ENCODE measurements around the gene SDK1.

The SDK1 gene

DNA sequence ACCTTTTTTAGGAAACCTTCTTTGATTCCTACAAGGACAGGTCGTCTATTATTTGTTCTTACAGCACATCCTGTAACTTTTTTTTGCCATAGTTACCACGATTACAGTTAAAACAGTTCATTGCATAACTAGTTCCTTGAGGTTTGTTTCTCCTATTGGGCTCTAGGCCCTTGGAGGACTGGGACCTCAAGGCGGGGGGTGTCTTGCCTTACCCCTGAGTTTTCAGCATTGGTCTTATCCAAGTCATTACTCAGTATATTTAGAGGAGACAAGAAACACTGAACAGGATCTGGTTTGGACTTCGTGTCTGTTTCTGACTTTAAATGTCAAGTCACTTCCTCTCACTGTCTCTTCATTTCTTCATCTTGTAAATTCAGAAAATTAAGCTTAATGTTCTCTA lies 369.8 kb downstream of the SDK1 start:
- DNase-seq (ENCODE audit: low read depth) = peak; percentile 15

GRCh38 chr7:3673524-3673923 lies 372.5 kb downstream of the SDK1 start:
- DNase-seq (ENCODE audit: low read depth) = peak; percentile 33
- TF ChIP-seq, protein P1, sequence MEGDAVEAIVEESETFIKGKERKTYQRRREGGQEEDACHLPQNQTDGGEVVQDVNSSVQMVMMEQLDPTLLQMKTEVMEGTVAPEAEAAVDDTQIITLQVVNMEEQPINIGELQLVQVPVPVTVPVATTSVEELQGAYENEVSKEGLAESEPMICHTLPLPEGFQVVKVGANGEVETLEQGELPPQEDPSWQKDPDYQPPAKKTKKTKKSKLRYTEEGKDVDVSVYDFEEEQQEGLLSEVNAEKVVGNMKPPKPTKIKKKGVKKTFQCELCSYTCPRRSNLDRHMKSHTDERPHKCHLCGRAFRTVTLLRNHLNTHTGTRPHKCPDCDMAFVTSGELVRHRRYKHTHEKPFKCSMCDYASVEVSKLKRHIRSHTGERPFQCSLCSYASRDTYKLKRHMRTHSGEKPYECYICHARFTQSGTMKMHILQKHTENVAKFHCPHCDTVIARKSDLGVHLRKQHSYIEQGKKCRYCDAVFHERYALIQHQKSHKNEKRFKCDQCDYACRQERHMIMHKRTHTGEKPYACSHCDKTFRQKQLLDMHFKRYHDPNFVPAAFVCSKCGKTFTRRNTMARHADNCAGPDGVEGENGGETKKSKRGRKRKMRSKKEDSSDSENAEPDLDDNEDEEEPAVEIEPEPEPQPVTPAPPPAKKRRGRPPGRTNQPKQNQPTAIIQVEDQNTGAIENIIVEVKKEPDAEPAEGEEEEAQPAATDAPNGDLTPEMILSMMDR (conservative IDR thresholded peaks at IDR 0.05; ENCODE audit: low read depth, low read length) = peak; percentile 59
- no peak overlapping the region for H3K4me3 ChIP-seq (ENCODE audit: low read depth, low read length)

More for the DNA sequence above, 369.8 kb downstream of the SDK1 start:
- no peak overlapping the region for H3K4me3 ChIP-seq (ENCODE audit: low read depth, low read length)
- TF ChIP-seq, protein P1 (conservative IDR thresholded peaks at IDR 0.05; ENCODE audit: low read depth, low read length) = no peak

DNA sequence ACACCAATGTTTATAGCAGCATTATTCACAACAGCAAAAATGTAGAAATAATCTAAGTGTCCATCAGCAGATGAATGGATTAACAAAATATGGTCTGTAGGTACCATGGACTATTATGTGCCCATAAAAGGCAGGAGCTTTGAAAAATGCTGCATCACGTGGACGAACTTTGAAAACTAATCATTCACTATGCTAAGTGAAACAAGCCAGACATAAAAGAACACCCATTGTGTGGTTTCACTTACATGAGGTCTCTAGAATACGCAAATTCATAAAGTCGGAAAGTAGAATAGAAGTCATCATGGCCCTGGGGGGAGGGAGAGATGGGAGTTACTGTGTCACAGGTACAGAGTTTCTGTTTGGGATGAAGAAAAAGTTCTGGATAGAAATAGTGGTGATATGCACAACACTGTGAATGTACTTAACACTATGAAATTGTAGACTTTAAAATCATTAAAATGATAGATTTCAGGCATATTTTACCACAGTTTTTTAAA lies 377.3 kb downstream of the SDK1 start:
- TF ChIP-seq, protein P1 (conservative IDR thresholded peaks at IDR 0.05; ENCODE audit: low read depth, low read length) = no peak
- DNase-seq (ENCODE audit: low read depth) = no peak
- no peak overlapping the region for H3K4me3 ChIP-seq (ENCODE audit: low read depth, low read length)

DNA sequence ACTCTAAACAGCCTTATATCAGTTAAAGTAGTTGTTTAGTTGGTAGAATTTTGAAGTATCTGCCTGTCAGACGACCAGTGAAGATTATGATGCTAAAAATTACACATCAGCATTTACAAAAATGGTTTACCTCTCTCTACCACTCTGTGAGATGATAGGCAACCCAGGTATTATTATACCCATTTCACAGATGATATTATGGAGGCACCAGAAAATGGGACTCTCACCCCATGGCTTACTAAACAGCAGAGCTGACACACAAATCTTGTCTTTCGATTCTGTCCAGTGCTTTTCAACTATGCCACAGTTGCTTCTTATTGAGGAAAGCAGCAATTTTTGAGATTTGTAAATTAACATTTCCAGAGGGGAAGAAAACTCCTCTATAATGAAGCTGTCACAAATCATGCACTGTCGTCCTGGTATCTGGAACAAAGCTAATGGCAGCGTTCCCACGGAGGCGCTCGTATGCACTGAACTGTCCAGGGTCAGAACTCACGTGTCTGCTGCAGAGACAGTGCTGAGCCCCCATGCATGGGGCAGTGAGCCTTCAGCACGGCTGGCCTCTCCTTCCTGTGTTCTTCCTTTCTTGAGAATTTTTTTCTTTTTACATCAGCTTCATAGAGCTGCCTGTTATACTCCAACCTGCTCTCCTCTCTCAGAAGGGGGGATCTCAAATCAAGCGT lies 381.1 kb downstream of the SDK1 start:
- peak; percentile 14 for DNase-seq (ENCODE audit: low read depth)
- TF ChIP-seq, protein P1 (conservative IDR thresholded peaks at IDR 0.05; ENCODE audit: low read depth, low read length) = no peak
- H3K4me3 ChIP-seq (ENCODE audit: low read depth, low read length) = no peak overlapping the region

DNA sequence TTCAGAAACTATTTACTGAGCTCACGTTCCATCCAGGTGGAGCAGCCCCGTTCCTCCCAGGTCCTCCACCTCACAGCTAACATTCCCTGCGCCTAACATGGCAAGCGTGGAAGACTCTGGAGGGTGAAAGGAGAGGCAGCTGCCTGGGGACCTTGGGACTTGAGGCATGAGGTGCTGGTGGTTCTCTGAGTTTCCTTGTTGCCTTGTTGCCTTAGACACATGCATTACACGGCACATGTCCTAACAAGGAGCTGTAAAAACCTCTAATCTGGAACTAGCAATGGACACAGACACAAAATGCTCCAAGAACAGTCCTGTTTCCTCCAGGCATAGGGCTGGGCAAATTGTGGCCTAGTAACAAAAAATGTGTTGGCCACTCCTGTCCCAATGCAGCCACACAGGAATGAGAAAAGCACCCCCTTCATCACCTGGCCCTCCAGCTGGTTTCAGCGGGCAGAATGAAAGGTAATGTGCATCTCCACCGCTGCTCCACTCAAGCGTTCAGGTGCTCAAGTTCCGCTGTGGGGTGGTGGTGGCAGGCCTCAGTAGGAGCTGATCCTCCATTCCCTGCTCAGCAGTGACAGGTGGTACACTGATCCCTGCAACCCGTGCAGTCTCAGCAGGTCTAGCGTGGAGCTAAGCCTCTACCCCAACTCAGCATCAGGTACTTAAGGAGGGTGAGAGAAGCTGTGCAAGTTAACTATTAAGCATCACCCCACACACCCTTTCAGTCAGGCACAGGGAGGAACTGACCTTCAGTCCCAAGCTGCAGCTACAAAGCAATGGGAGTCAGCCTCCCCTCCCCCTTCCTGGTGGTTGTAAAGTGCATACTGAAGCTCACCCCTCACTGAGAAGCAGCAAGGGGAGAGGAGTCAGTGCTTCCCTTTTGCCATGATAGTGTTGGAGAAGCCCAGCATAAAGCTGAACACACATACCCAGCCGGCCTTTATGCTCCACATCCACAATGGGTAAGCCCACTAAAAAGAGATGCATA lies 382.8 kb downstream of the SDK1 start:
- TF ChIP-seq, protein P1 (conservative IDR thresholded peaks at IDR 0.05; ENCODE audit: low read depth, low read length) = no peak
- no peak for DNase-seq (ENCODE audit: low read depth)
- H3K4me3 ChIP-seq (ENCODE audit: low read depth, low read length) = no peak overlapping the region

DNA sequence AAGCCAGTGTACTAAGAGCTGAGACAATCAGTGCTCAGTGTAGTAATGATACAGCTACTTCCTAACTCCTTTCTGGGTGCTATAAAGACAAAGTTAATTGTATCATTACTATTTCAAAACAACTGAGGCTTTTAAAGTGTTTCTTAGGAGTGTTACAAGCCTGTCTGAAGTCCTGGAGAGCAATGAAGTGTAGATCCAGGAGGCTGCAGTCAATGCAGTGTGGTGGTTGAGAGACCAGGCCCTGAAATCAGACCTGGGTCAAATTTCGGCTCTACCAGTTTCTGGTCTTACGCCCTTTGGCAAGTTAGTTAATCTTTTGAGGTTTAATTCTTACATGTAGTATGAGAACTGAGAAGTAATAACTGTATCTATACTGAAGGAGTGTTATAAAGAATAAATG lies 387.0 kb downstream of the SDK1 start:
- no peak overlapping the region for H3K4me3 ChIP-seq (ENCODE audit: low read depth, low read length)

More for the DNA sequence above, 387.0 kb downstream of the SDK1 start:
- TF ChIP-seq, protein P1 (conservative IDR thresholded peaks at IDR 0.05; ENCODE audit: low read depth, low read length) = no peak
- no peak for DNase-seq (ENCODE audit: low read depth)

Measured in choroid plexus epithelial cell (primary cell).